OCI-LY1 (cell line): ENCODE data around the gene VPS52.

Experiments used
- H2AFZ ChIP-seq: fragments of 200-600 bp; sonication (generic), shearing (Covaris generic); 2 replicates; pipeline ENCODE4 v1.6.0; 2014; ENCODE audit warnings: antibody characterized with exemption, mild to moderate bottlenecking, low read length
- H3F3A ChIP-seq: fragments of 200-600 bp; sonication (generic), shearing (Covaris generic); 2 replicates; pipeline ENCODE4 v1.6.0; 2014; ENCODE audit warnings: mild to moderate bottlenecking, antibody characterized with exemption, low read length, moderate library complexity; ENCODE audit not compliant: insufficient read depth
- H3K27ac ChIP-seq: fragments of 200-600 bp; sonication (generic); 2 replicates; pipeline ENCODE4 v1.5.1; 2014; ENCODE audit warnings: low read length, mixed run types, mild to moderate bottlenecking, low read depth; ENCODE audit not compliant: poor library complexity, severe bottlenecking
- H3K27me3 ChIP-seq: fragments of 200-600 bp; sonication (generic); 2 replicates; pipeline ENCODE4 v1.6.0; 2014; ENCODE audit warnings: antibody characterized with exemption, mild to moderate bottlenecking, low read length, moderate library complexity; ENCODE audit not compliant: insufficient read depth
- H3K36me3 ChIP-seq: fragments of 200-600 bp; sonication (generic); 2 replicates; pipeline ENCODE4 v1.6.1; 2014; ENCODE audit warnings: mild to moderate bottlenecking, antibody characterized with exemption, low read length, moderate library complexity, mixed read lengths; ENCODE audit not compliant: insufficient read depth
- H3K4me1 ChIP-seq: fragments of 200-600 bp; sonication (generic); 2 replicates; pipeline ENCODE4 v1.5.1; 2014; ENCODE audit warnings: mild to moderate bottlenecking, low read length, moderate library complexity; ENCODE audit not compliant: insufficient read depth, severe bottlenecking
- H3K4me2 ChIP-seq: fragments of 200-600 bp; sonication (generic), shearing (Covaris generic); 2 replicates; pipeline ENCODE4 v1.6.1; 2014; ENCODE audit warnings: low read length
- H3K4me3 ChIP-seq: fragments of 200-600 bp; sonication (generic); 2 replicates; pipeline ENCODE4 v1.5.1; 2014; ENCODE audit warnings: low read length, low read depth, mild to moderate bottlenecking, mixed read lengths; ENCODE audit not compliant: poor library complexity, severe bottlenecking
- H3K79me2 ChIP-seq: fragments of 200-600 bp; shearing (Covaris generic); 2 replicates; pipeline ENCODE4 v1.6.1; 2016; ENCODE audit warnings: mixed run types, low read length, mixed read lengths; ENCODE audit not compliant: insufficient read depth
- H3K9ac ChIP-seq: fragments of 200-600 bp; sonication (generic), shearing (Covaris generic); 2 replicates; pipeline ENCODE4 v1.6.1; 2014; ENCODE audit warnings: mild to moderate bottlenecking, low read length, mixed read lengths
- H3K9me2 ChIP-seq: fragments of 200-600 bp; sonication (generic), shearing (Covaris generic); 2 replicates; pipeline ENCODE4 v1.6.1; 2014; ENCODE audit warnings: low read depth, mild to moderate bottlenecking, low read length, mixed read lengths
- H3K9me3 ChIP-seq: fragments of 200-600 bp; shearing (Covaris generic); 2 replicates; pipeline ENCODE4 v1.6.1; 2014; ENCODE audit warnings: low read length, mixed read lengths
- H4K20me1 ChIP-seq: fragments of 200-600 bp; sonication (generic), shearing (Covaris generic); 2 replicates; pipeline ENCODE4 v1.6.0; 2016; ENCODE audit warnings: mild to moderate bottlenecking, low read length; ENCODE audit not compliant: insufficient read depth
- CTCF ChIP-seq: fragments of 200-600 bp; sonication (generic), shearing (Covaris generic); IDR thresholded peaks from 2 replicates; pipeline ENCODE4 v1.5.1; 2017; ENCODE audit warnings: mild to moderate bottlenecking, antibody characterized with exemption, low read length, moderate library complexity, mixed read lengths
- EZH2 ChIP-seq: fragments of 200-600 bp; sonication (generic), shearing (Covaris generic); IDR thresholded peaks from 2 replicates; pipeline ENCODE4 v1.8.0; 2017; ENCODE audit warnings: borderline replicate concordance, mixed run types, mild to moderate bottlenecking, antibody characterized with exemption, low read length, moderate library complexity, mixed read lengths

Gene VPS52

DNA sequence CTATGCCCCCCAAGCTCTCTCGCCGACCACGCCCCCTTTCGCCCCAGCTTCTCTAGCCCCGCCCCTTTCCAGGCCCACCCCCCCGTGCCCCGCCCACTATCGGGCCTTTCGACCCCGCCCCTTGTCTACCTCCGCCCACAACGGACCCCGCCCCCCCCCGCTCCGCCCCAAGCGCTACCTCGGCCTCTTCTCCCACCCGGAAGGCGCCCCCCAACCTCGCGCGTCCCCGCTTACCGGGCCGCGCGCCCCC is 45.7 kb upstream of the VPS52 start:
- Histone ChIP-seq H3K79me2 (peaks cover 11% of the 10 kb centered on the region), H3K27ac (no peak overlapping the region), H3F3A (0 out of 2 replicates have a peak, but pooled peaks cover 4% of the 10 kb centered on the region), H3K27me3 (no peaks in the 10 kb centered on the region), H3K4me1 (peaks cover 53% of the 10 kb centered on the region), H3K9ac (no peak overlapping the region), H3K36me3 (peaks cover 34% of the 10 kb centered on the region), H4K20me1 (no peaks in the 10 kb centered on the region), H3K4me2 (peak overlapping the region; percentile 53), H2AFZ (no peak overlapping the region), H3K9me3 (no peaks in the 10 kb centered on the region), H3K4me3 (peak overlapping the region; percentile 66), H3K9me2 (no peaks in the 10 kb centered on the region)
- no peak for TF ChIP-seq EZH2
- TF ChIP-seq CTCF, result no peak

GRCh38 chr6:33316603-33317418 is 45.1 kb upstream of the VPS52 start:
- Histone ChIP-seq H3K9me2 (no peaks in the 10 kb centered on the region), H3K27me3 (no peaks in the 10 kb centered on the region), H2AFZ (no peak overlapping the region), H3K4me1 (peaks cover 57% of the 10 kb centered on the region), H3K4me3 (peak overlapping the region; percentile 66), H3K9me3 (no peaks in the 10 kb centered on the region), H3K9ac (no peak overlapping the region), H3K27ac (no peak overlapping the region), H4K20me1 (no peaks in the 10 kb centered on the region), H3K36me3 (peaks cover 40% of the 10 kb centered on the region), H3K79me2 (peaks cover 11% of the 10 kb centered on the region), H3F3A (0 out of 2 replicates have a peak, but pooled peaks cover 4% of the 10 kb centered on the region), H3K4me2 (peak overlapping the region; percentile 53)
- TF ChIP-seq EZH2 (no peak), CTCF (no peak)

GRCh38 chr6:33315793-33316602 is 44.3 kb upstream of the VPS52 start:
- Histone ChIP-seq H3K9ac (no peak overlapping the region), H3K4me2 (no peak overlapping the region), H3K79me2 (peaks cover 12% of the 10 kb centered on the region)

More at GRCh38 chr6:33315793-33316602, 44.3 kb upstream of the VPS52 start:
- H3F3A ChIP-seq, result 0 out of 2 replicates have a peak, but pooled peaks cover 4% of the 10 kb centered on the region
- no peak overlapping the region for H3K27ac ChIP-seq
- no peak for TF ChIP-seq EZH2
- TF ChIP-seq CTCF, result no peak
- no peak overlapping the region for H3K4me3 ChIP-seq
- peaks cover 35% of the 10 kb centered on the region for H3K36me3 ChIP-seq
- no peaks in the 10 kb centered on the region for H3K27me3 ChIP-seq
- H2AFZ ChIP-seq, result no peak overlapping the region
- H3K9me3 ChIP-seq, result no peaks in the 10 kb centered on the region
- no peaks in the 10 kb centered on the region for H3K9me2 ChIP-seq
- H4K20me1 ChIP-seq, result no peaks in the 10 kb centered on the region
- peaks cover 52% of the 10 kb centered on the region for H3K4me1 ChIP-seq
